Osteocyte (in vitro differentiated cells): ENCODE data around the gene WBP2. TPM values are rescaled to one million over a fixed set of nuclear protein-coding genes. Genes with fewer than 3 reads are reported as not detected.
"Not testable (repeated sequence)": the region's sequence is repeated elsewhere in the genome, so short reads cannot be mapped to it uniquely, and the experiment has no call there.

Experiments
- DNase-seq: peaks from one replicate; pipeline ENCODE4 v3.0.0; 2021; ENCODE audit warnings: mixed read lengths; ENCODE audit not compliant: unreplicated experiment; ENCODE audit errors: extremely low spot score
- H3K27ac Mint-ChIP-seq: one replicate; pipeline ENCODE4 v1.8.0; 2021; ENCODE audit warnings: mild to moderate bottlenecking, mixed read lengths; ENCODE audit not compliant: unreplicated experiment
- H3K27me3 Mint-ChIP-seq: one replicate; pipeline ENCODE4 v1.8.0; 2021; ENCODE audit warnings: mixed read lengths; ENCODE audit not compliant: unreplicated experiment
- H3K36me3 Mint-ChIP-seq: one replicate; pipeline ENCODE4 v1.8.0; 2021; ENCODE audit warnings: mixed read lengths; ENCODE audit not compliant: unreplicated experiment
- H3K4me1 Mint-ChIP-seq: one replicate; pipeline ENCODE4 v1.8.0; 2021; ENCODE audit warnings: mixed read lengths; ENCODE audit not compliant: unreplicated experiment
- H3K4me3 Mint-ChIP-seq: one replicate; pipeline ENCODE4 v1.8.0; 2021; ENCODE audit warnings: mild to moderate bottlenecking, moderate library complexity, mixed read lengths; ENCODE audit not compliant: unreplicated experiment
- H3K9me3 Mint-ChIP-seq: one replicate; pipeline ENCODE4 v1.8.0; 2021; ENCODE audit warnings: mixed read lengths; ENCODE audit not compliant: unreplicated experiment
- total RNA-seq: library from RNA; stranded (reverse); gene quantifications from 2 replicates; pipeline ENCODE4 v1.2.1, GENCODE V29; 2021
- TF ChIP-seq, protein P1 (sequence below): fragments of 200-600 bp; sonication (generic); IDR thresholded peaks from 2 replicates; pipeline ENCODE4 v1.5.0; 2021; ENCODE audit warnings: antibody characterized with exemption, mild to moderate bottlenecking, moderate library complexity

WBP2 gene
- total RNA-seq, 1 donor from 2014 or later = 88.2 TPM

DNA sequence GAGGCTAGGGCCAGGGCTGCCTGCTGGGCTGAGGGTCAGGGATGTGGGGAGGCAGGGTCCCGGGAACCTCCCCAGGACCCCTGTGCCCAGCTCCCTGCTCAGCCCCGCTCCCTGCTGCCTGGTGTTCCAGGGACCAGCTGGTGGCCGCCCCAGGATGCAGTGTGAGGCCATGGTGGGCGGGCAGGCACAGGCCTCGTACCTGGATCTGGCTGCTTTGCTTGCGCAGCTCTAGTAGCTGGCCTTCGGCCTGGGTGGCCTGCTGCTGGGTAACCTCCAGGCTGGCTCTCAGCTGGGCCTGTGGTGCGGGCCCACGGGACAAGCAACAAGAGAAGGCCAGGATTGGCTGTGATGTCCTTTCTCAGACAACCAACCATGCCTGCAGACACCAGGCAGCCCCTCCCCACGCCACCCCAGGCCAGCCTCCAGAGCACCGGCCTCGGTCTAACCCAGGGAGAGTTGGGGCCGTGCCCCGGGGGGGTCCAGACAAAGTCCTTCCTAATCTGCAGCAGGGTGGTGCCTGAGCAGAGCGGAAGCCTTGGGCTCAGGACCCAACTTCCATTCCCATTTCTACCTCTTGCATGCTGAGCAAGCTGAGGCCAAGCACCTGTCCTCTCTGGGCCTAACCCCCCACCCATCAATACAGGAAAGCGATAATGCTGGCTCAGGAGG, 37.6 kb upstream of the WBP2 start:
- no peak for DNase-seq
- Mint-ChIP-seq H3K36me3 (peaks cover 5% of the 10 kb centered on the region), H3K9me3 (no peaks in the 10 kb centered on the region), H3K4me1 (peaks cover 24% of the 10 kb centered on the region), H3K27me3 (no peaks in the 10 kb centered on the region), H3K27ac (no peak overlapping the region), H3K4me3 (no peak overlapping the region)
- TF ChIP-seq, protein P1, sequence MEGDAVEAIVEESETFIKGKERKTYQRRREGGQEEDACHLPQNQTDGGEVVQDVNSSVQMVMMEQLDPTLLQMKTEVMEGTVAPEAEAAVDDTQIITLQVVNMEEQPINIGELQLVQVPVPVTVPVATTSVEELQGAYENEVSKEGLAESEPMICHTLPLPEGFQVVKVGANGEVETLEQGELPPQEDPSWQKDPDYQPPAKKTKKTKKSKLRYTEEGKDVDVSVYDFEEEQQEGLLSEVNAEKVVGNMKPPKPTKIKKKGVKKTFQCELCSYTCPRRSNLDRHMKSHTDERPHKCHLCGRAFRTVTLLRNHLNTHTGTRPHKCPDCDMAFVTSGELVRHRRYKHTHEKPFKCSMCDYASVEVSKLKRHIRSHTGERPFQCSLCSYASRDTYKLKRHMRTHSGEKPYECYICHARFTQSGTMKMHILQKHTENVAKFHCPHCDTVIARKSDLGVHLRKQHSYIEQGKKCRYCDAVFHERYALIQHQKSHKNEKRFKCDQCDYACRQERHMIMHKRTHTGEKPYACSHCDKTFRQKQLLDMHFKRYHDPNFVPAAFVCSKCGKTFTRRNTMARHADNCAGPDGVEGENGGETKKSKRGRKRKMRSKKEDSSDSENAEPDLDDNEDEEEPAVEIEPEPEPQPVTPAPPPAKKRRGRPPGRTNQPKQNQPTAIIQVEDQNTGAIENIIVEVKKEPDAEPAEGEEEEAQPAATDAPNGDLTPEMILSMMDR = no peak

DNA sequence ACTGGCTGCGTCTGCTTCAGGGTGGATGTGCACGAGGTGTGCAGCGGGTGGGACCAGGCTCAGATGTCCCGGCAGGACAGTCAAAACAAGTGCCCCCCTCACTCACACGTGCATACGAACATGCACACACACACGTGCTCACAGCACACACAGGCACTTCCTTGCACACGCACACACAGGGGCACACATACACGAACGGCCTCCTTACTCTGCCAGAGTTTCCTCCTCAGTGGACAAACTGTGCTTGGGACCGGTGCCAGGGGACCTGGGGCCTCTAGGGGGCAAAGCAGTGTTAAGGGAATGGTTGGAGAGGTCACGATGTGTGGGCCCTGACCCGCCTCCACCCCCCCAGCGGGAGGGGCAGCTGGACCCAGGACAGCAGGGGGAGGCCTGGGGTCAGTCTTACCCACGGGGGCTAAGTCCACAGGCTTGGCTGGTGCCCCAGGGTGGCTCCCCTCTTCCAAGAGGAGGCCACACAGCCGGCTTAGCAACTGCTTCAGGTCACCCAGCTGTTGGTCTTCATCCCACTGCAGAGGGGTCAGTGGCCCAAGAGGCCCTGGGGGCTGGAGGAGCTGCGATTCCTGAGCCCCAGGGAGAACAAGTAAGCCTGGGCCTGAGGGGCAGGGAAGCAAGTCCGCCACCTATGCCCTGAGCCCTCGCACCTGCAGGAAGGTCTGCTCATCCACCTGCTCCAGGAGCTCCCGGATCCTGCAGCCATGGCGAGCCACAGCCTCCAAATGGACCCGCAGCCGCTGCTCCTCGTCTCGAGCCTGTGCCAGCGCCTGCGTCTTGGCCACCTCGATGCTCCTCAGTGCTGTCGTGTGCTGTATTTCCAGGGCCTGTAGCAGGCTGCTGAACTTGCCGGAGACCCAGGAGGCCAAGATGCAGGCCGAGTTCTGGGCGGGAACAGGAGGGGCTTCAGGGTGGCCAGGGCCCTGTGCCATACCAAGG, 36.7 kb upstream of the WBP2 start:
- TF ChIP-seq, protein P1 = no peak
- Mint-ChIP-seq H3K9me3 (no peaks in the 10 kb centered on the region), H3K27ac (no peak overlapping the region), H3K4me1 (peaks cover 21% of the 10 kb centered on the region), H3K36me3 (peaks cover 5% of the 10 kb centered on the region), H3K27me3 (no peaks in the 10 kb centered on the region), H3K4me3 (no peak overlapping the region)
- DNase-seq = no peak

DNA sequence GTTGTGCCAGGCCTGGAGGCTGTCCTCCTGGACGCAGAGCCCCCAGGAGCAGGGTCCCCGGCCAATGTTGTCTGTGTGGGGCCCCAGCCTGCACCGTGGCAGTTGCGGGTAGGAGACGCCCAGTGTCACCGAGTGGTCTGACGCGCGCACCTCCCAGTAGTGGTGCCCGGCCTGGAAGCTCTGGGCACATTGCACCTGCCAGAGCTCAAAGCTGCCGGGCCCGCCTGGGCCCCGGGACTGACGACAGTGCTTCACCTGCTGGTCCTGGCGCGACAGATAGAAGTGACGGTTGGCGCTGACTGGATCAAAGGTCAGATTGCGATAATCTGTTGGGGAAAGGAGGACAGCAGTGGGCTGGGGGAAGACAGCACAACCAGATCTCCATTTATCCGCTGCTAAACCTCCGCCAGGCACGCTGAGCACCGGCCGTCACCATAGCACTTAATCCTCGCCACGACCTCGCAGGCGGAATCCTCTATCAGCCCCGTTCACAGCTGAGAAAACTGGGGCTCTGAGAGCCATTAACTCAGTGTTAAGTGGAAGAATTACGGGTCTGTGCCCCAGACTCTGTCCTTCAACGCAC, 36.0 kb upstream of the WBP2 start:
- Mint-ChIP-seq H3K4me1 (peaks cover 21% of the 10 kb centered on the region), H3K27me3 (no peaks in the 10 kb centered on the region), H3K36me3 (peaks cover 5% of the 10 kb centered on the region), H3K9me3 (no peaks in the 10 kb centered on the region), H3K4me3 (no peak overlapping the region), H3K27ac (no peak overlapping the region)
- DNase-seq = no peak
- TF ChIP-seq, protein P1 = no peak

DNA sequence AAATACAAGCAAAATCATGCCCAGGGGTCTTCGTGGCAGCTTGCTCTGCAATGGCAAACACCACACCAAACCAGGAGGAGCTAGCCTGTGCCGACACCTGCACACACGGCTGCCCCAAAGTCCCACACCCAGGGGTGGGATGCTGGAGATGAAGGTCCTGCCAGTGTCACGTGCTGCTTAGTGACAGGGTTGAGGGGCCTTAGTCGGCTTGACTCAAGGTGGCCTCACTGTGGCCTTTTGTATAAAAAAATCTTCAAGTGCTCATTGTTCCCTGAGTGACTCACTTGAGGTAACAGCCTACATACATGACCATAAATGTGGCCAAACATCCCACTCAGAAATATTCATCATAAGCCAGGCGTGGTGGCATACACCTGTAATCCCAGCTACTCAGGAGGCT, 34.3 kb upstream of the WBP2 start:
- Mint-ChIP-seq H3K27ac (no peak overlapping the region), H3K4me1 (peaks cover 9% of the 10 kb centered on the region), H3K4me3 (no peak overlapping the region), H3K27me3 (no peaks in the 10 kb centered on the region), H3K9me3 (no peaks in the 10 kb centered on the region), H3K36me3 (peaks cover 5% of the 10 kb centered on the region)
- DNase-seq = no peak
- TF ChIP-seq, protein P1 = no peak

DNA sequence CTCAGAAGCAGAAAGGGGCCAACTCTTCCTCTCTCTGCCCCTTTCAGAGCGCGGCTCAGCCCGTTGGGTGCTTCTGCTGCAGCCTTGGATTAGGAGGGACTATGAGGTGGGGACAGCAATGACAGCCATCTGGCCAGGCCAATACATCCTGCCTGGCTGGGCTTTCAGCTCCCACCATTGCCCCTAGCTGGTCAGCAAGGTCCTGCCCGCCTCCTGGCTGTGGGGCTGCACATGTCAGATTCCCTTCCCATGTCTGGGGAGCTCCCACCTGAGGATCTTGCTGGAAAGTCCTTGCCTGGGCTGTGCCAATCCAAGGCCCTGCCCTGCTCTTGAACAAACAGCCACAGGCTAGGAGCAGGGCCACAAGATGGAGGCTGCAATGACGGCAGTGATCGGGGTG, 33.3 kb upstream of the WBP2 start:
- DNase-seq = no peak
- H3K27me3 Mint-ChIP-seq = no peaks in the 10 kb centered on the region
- H3K9me3 Mint-ChIP-seq = no peaks in the 10 kb centered on the region
- TF ChIP-seq, protein P1 = no peak
- H3K36me3 Mint-ChIP-seq = peaks cover 5% of the 10 kb centered on the region
- H3K27ac Mint-ChIP-seq = no peak overlapping the region
- no peaks in the 10 kb centered on the region for H3K4me1 Mint-ChIP-seq
- H3K4me3 Mint-ChIP-seq = no peak overlapping the region

DNA sequence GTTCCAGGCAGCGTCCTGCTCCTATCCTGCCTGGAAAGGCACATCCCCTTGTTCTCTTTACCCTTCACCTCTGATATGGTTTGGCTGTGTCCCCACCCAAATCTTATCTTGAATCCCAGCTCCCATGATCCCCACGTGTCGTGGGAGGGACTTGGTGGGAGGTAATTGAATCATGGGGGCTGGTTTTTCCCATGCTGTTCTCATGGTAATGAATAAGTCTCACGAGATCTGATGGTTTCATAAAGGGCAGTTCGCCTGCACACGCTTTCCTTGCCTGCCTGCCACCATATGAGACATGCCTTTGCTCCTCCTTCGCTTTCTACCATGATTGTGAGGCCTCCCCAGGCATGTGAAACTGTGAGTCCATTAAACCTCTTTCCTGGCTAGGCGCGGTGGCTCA, 30.7 kb upstream of the WBP2 start:
- not testable (repeated sequence) for H3K27me3 Mint-ChIP-seq, H3K4me3 Mint-ChIP-seq, H3K27ac Mint-ChIP-seq, H3K4me1 Mint-ChIP-seq, H3K9me3 Mint-ChIP-seq, DNase-seq, H3K36me3 Mint-ChIP-seq
